Measurements from ENCODE around the gene SPINDOC. TPM values are rescaled to one million over a fixed set of nuclear protein-coding genes. Genes with fewer than 3 reads are reported as not detected.
"Not testable (repeated sequence)": the region's sequence is repeated elsewhere in the genome, so short reads cannot be mapped to it uniquely, and the experiment has no call there.

Gene SPINDOC
- polyA plus RNA-seq, 1 donor (not counting 4 experiments of a cell fraction or from before 2014, with no cell fraction given): 8.1 TPM

DNA sequence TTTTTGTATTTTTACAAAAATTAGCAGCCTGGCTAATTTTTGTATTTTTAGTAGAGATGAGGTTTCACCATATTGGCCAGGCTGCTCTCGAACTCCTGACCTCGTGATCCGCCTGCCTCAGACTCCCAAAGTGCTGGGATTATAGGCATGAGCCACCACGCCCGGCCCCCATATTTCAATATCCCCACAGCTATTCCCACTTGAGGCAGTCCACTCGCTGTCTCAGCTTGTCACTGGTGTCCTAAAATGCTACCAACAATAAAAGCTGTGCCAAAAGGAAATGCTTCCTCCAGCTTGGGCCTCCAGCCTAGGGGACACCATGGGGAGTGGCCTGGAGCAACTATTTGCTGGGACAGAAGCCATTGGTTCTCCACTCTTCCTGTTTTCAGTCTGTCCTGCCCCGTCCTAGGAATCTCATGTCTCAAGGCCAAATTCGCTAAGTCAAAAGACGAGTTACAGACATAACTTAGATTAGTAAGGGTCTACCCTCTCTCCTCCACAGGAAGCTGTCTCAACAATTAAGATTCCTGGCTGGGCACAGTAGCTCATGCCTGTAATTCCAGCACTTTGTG, 7.3 kb upstream of the SPINDOC start:
- Histone ChIP-seq H3K27ac (ENCODE audit: control insufficient read depth, insufficient read depth, low read length) (no peak overlapping the region), H3K9me1 (ENCODE audit: control insufficient read depth, extremely low read depth, insufficient read depth, low read length) (no peaks in the 10 kb centered on the region), H3K4me3 (ENCODE audit: control insufficient read depth in 2 of 3, extremely low read depth in 1 of 3, insufficient read depth in 2 of 3, low read depth in 1 of 3, low read length in 3 of 3) (no peak overlapping the region), H3K36me3 (ENCODE audit: control insufficient read depth in 2 of 2, extremely low read depth in 1 of 2, insufficient read depth in 2 of 2, low read length in 2 of 2) (no peaks in the 10 kb centered on the region), H2AFZ (ENCODE audit: control insufficient read depth, low read length) (no peak overlapping the region), H3K9ac (ENCODE audit: control insufficient read depth, extremely low read depth, insufficient read depth, low read length) (no peak overlapping the region), H3K79me2 (ENCODE audit: control insufficient read depth, insufficient read depth, low read length) (no peaks in the 10 kb centered on the region), H4K20me1 (ENCODE audit: control insufficient read depth, extremely low read depth, insufficient read depth, low read length) (no peaks in the 10 kb centered on the region), H3K4me2 (ENCODE audit: control insufficient read depth, extremely low read depth, insufficient read depth, low read depth, low read length) (no peak overlapping the region), H3K4me1 (ENCODE audit: control insufficient read depth, extremely low read depth, insufficient read depth, low read length) (peaks cover 21% of the 10 kb centered on the region), H3K9me3 (ENCODE audit: control insufficient read depth, low read depth, low read length) (no peaks in the 10 kb centered on the region), H3K27me3 (ENCODE audit: control insufficient read depth, extremely low read depth, insufficient read depth, low read length) (no peaks in the 10 kb centered on the region)
- TF ChIP-seq, protein P1, sequence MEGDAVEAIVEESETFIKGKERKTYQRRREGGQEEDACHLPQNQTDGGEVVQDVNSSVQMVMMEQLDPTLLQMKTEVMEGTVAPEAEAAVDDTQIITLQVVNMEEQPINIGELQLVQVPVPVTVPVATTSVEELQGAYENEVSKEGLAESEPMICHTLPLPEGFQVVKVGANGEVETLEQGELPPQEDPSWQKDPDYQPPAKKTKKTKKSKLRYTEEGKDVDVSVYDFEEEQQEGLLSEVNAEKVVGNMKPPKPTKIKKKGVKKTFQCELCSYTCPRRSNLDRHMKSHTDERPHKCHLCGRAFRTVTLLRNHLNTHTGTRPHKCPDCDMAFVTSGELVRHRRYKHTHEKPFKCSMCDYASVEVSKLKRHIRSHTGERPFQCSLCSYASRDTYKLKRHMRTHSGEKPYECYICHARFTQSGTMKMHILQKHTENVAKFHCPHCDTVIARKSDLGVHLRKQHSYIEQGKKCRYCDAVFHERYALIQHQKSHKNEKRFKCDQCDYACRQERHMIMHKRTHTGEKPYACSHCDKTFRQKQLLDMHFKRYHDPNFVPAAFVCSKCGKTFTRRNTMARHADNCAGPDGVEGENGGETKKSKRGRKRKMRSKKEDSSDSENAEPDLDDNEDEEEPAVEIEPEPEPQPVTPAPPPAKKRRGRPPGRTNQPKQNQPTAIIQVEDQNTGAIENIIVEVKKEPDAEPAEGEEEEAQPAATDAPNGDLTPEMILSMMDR (optimal IDR thresholded peaks at IDR 0.05 in 1 of 3, IDR thresholded peaks at IDR 0.05 in 1 of 3, conservative IDR thresholded peaks at IDR 0.05 in 1 of 3; ENCODE audit: extremely low read depth in 1 of 3, insufficient read depth in 2 of 3, low read length in 3 of 3): no peak
- no peak for TF ChIP-seq EZH2 (IDR thresholded peaks at IDR 0.05; ENCODE audit: low read length)
- DNase-seq (ENCODE audit: low read depth, low spot score): no peak
- FAIRE-seq: no peak
- dilution Hi-C loops (cut with MboI; ENCODE audit: extremely low pct_ligation_motif_present, low sequenced_read_pairs): no loop called here

DNA sequence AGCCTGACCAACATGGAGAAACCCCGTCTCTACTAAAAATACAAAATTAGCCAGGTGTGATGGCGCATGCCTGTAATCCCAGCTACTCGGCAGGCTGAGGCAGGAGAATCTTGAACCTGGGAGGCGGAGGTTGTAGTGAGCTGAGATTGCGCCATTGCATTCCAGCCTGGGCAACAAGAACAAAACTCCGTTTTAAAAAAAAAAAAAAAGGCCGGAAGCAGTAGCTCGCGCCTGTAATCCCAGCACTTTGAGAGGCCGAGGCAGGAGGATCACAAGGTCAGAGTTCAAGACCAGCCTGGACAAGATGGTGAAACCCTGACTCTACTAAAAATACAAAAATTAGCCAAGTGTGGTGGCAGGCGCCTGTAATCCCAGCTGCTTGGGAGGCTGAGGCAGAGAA, 2.9 kb upstream of the SPINDOC start:
- Histone ChIP-seq H3K79me2 (ENCODE audit: control insufficient read depth, insufficient read depth, low read length) (peaks cover 19% of the 10 kb centered on the region), H3K4me1 (ENCODE audit: control insufficient read depth, extremely low read depth, insufficient read depth, low read length) (peaks cover 14% of the 10 kb centered on the region)
- H3K27me3 ChIP-seq (ENCODE audit: control insufficient read depth, extremely low read depth, insufficient read depth, low read length); H3K4me3 ChIP-seq (ENCODE audit: control insufficient read depth in 2 of 3, extremely low read depth in 1 of 3, insufficient read depth in 2 of 3, low read depth in 1 of 3, low read length in 3 of 3); H3K36me3 ChIP-seq (ENCODE audit: control insufficient read depth in 2 of 2, extremely low read depth in 1 of 2, insufficient read depth in 2 of 2, low read length in 2 of 2); H3K9ac ChIP-seq (ENCODE audit: control insufficient read depth, extremely low read depth, insufficient read depth, low read length); dilution Hi-C loops (cut with MboI; ENCODE audit: extremely low pct_ligation_motif_present, low sequenced_read_pairs); FAIRE-seq; DNase-seq (ENCODE audit: low read depth, low spot score); H4K20me1 ChIP-seq (ENCODE audit: control insufficient read depth, extremely low read depth, insufficient read depth, low read length); H2AFZ ChIP-seq (ENCODE audit: control insufficient read depth, low read length); H3K9me3 ChIP-seq (ENCODE audit: control insufficient read depth, low read depth, low read length); H3K9me1 ChIP-seq (ENCODE audit: control insufficient read depth, extremely low read depth, insufficient read depth, low read length); H3K4me2 ChIP-seq (ENCODE audit: control insufficient read depth, extremely low read depth, insufficient read depth, low read depth, low read length); H3K27ac ChIP-seq (ENCODE audit: control insufficient read depth, insufficient read depth, low read length): not testable (repeated sequence)

DNA sequence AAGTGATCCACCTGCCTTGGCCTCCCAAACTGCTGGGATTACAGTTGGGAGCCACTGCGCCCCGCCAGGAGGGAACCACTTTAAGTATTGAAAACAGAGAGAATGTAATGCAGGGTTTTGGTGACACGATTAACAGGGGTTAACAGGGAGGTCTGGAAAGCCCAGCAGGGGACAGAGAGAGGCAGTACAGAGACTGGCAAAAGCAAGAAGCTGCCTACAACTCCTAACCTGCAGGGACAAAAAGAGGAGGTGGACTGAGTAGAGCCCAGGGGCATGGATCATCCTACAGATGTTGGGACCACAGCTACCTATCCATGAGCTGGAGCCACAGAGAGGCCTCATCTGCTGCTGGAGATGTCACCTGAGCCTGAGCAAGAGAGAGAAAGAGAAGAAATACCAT, 1.7 kb upstream of the SPINDOC start:
- dilution Hi-C loops (cut with MboI; ENCODE audit: extremely low pct_ligation_motif_present, low sequenced_read_pairs): no loop called here
- H4K20me1 ChIP-seq (ENCODE audit: control insufficient read depth, extremely low read depth, insufficient read depth, low read length): no peaks in the 10 kb centered on the region
- TF ChIP-seq, protein P1 (optimal IDR thresholded peaks at IDR 0.05 in 1 of 3, IDR thresholded peaks at IDR 0.05 in 1 of 3, conservative IDR thresholded peaks at IDR 0.05 in 1 of 3; ENCODE audit: extremely low read depth in 1 of 3, insufficient read depth in 2 of 3, low read length in 3 of 3): no peak
- no peak for TF ChIP-seq EZH2 (IDR thresholded peaks at IDR 0.05; ENCODE audit: low read length)

More for the DNA sequence above, 1.7 kb upstream of the SPINDOC start:
- H2AFZ ChIP-seq (ENCODE audit: control insufficient read depth, low read length): no peak overlapping the region
- FAIRE-seq: no peak
- H3K4me3 ChIP-seq (ENCODE audit: control insufficient read depth in 2 of 3, extremely low read depth in 1 of 3, insufficient read depth in 2 of 3, low read depth in 1 of 3, low read length in 3 of 3): no peak overlapping the region
- H3K36me3 ChIP-seq (ENCODE audit: control insufficient read depth in 2 of 2, extremely low read depth in 1 of 2, insufficient read depth in 2 of 2, low read length in 2 of 2): peaks cover 0 to 4% of the 10 kb centered on the region in 2 experiments
- H3K9ac ChIP-seq (ENCODE audit: control insufficient read depth, extremely low read depth, insufficient read depth, low read length): no peak overlapping the region
- H3K27ac ChIP-seq (ENCODE audit: control insufficient read depth, insufficient read depth, low read length): no peak overlapping the region
- no peak overlapping the region for H3K4me2 ChIP-seq (ENCODE audit: control insufficient read depth, extremely low read depth, insufficient read depth, low read depth, low read length)
- peaks cover 14% of the 10 kb centered on the region for H3K4me1 ChIP-seq (ENCODE audit: control insufficient read depth, extremely low read depth, insufficient read depth, low read length)
- no peak for DNase-seq (ENCODE audit: low read depth, low spot score)
- no peaks in the 10 kb centered on the region for H3K9me3 ChIP-seq (ENCODE audit: control insufficient read depth, low read depth, low read length)
- H3K27me3 ChIP-seq (ENCODE audit: control insufficient read depth, extremely low read depth, insufficient read depth, low read length): no peaks in the 10 kb centered on the region
- H3K79me2 ChIP-seq (ENCODE audit: control insufficient read depth, insufficient read depth, low read length): peaks cover 27% of the 10 kb centered on the region
- no peaks in the 10 kb centered on the region for H3K9me1 ChIP-seq (ENCODE audit: control insufficient read depth, extremely low read depth, insufficient read depth, low read length)

All from keratinocyte (primary cell).